Mesothelial cell of epicardium (in vitro differentiated cells): ENCODE results near the gene GALNT10. TPM values are rescaled to one million over a fixed set of nuclear protein-coding genes. Genes with fewer than 3 reads are reported as not detected.

Experiments
- DNase-seq, 2 experiments: peaks; one replicate each; pipeline ENCODE4 v3.0.0; 2021; ENCODE audit warnings: low spot score in 2 of 2; ENCODE audit not compliant: unreplicated experiment in 2 of 2
- H3K27ac Mint-ChIP-seq: 2 replicates; pipeline ENCODE4 v1.8.0; 2021; ENCODE audit warnings: mixed read lengths
- H3K27me3 Mint-ChIP-seq: 2 replicates; pipeline ENCODE4 v1.8.0; 2021; ENCODE audit warnings: low read depth, mixed read lengths
- H3K36me3 Mint-ChIP-seq: 2 replicates; pipeline ENCODE4 v1.8.0; 2021; ENCODE audit warnings: mixed read lengths
- H3K4me1 Mint-ChIP-seq: 2 replicates; pipeline ENCODE4 v1.8.0; 2021; ENCODE audit warnings: mixed read lengths
- H3K4me3 Mint-ChIP-seq: 2 replicates; pipeline ENCODE4 v1.8.0; 2021; ENCODE audit warnings: mild to moderate bottlenecking, moderate library complexity, mixed read lengths
- H3K9me3 Mint-ChIP-seq: 2 replicates; pipeline ENCODE4 v1.8.0; 2021; ENCODE audit warnings: mixed read lengths
- CTCF ChIP-seq: fragments of 200-600 bp; sonication (generic); IDR thresholded peaks from one replicate; pipeline ENCODE4 v1.5.0; 2021; ENCODE audit warnings: antibody characterized with exemption; ENCODE audit not compliant: unreplicated experiment
- total RNA-seq: library from RNA; stranded (reverse); gene quantifications from 3 replicates; pipeline ENCODE4 v1.2.1, GENCODE V29; 2021

GALNT10 gene
- total RNA-seq, 1 donor from 2014 or later, result 13.9 TPM

- H3K27ac Mint-ChIP-seq, result no peak overlapping the region
- no peak overlapping the region for H3K4me3 Mint-ChIP-seq
Measured at GRCh38 chr5:154258531-154259217, 68.1 kb downstream of the GALNT10 start.

GRCh38 chr5:154260224-154260927 is 69.8 kb downstream of the GALNT10 start:
- Mint-ChIP-seq H3K27me3 (no peaks in the 10 kb centered on the region), H3K4me1 (peaks cover 4% of the 10 kb centered on the region), H3K4me3 (no peak overlapping the region), H3K9me3 (peaks cover 10% of the 10 kb centered on the region), H3K27ac (no peak overlapping the region), H3K36me3 (no peaks in the 10 kb centered on the region)
- TF ChIP-seq CTCF, result no peak
- no peak for DNase-seq

More at GRCh38 chr5:154258531-154259217, 68.1 kb downstream of the GALNT10 start:
- Mint-ChIP-seq H3K27me3 (no peaks in the 10 kb centered on the region), H3K4me1 (peaks cover 4% of the 10 kb centered on the region), H3K36me3 (no peaks in the 10 kb centered on the region), H3K9me3 (peaks cover 10% of the 10 kb centered on the region)
- TF ChIP-seq CTCF, result no peak
- DNase-seq, result no peak

GRCh38 chr5:154262342-154262741 is 71.8 kb downstream of the GALNT10 start:
- Mint-ChIP-seq H3K27me3 (no peaks in the 10 kb centered on the region), H3K36me3 (no peaks in the 10 kb centered on the region), H3K4me3 (no peak overlapping the region), H3K27ac (no peak overlapping the region), H3K4me1 (peaks cover 4% of the 10 kb centered on the region), H3K9me3 (peaks cover 10% of the 10 kb centered on the region)
- TF ChIP-seq CTCF, result no peak
- no peak for DNase-seq

- Mint-ChIP-seq H3K4me1 (peaks cover 8% of the 10 kb centered on the region), H3K9me3 (peaks cover 10% of the 10 kb centered on the region), H3K27me3 (no peaks in the 10 kb centered on the region), H3K27ac (no peak overlapping the region), H3K36me3 (no peaks in the 10 kb centered on the region), H3K4me3 (no peak overlapping the region)
- DNase-seq, result no peak
- no peak for TF ChIP-seq CTCF
Measured at GRCh38 chr5:154264549-154265196, 74.1 kb downstream of the GALNT10 start.

GRCh38 chr5:154265197-154265773 is 74.8 kb downstream of the GALNT10 start:
- Mint-ChIP-seq H3K36me3 (no peaks in the 10 kb centered on the region), H3K27me3 (no peaks in the 10 kb centered on the region), H3K27ac (no peak overlapping the region), H3K4me3 (no peak overlapping the region), H3K9me3 (peaks cover 10% of the 10 kb centered on the region), H3K4me1 (peaks cover 6% of the 10 kb centered on the region)
- DNase-seq, result no peak
- TF ChIP-seq CTCF, result no peak
